Thymus (tissue), 11 donors: ENCODE results near the gene GRAMD4. TPM values are rescaled to one million over a fixed set of nuclear protein-coding genes. Genes with fewer than 3 reads are reported as not detected.

ENCODE experiments used
- DNase-seq, 9 donors: peaks; one replicate each; pipeline ENCODE4 v3.0.0-alpha.2; 2013; ENCODE audit warnings: low spot score in 9 of 9, low read depth in 6 of 9, missing footprints in 1 of 9
- H3K27ac ChIP-seq, 2 donors: one replicate each; pipeline ENCODE4 v1.5.1; 2013; ENCODE audit warnings: control low read depth in 1 of 2, low read depth in 1 of 2, low read length in 1 of 2, mild to moderate bottlenecking in 1 of 2, moderate library complexity in 1 of 2
- H3K27me3 ChIP-seq, 2 donors: one replicate each; pipeline ENCODE4 v1.5.1; 2013; ENCODE audit warnings: low read length in 1 of 2; ENCODE audit not compliant: control insufficient read depth in 2 of 2, insufficient read depth in 1 of 2
- H3K36me3 ChIP-seq, 2 donors: one replicate each; pipeline ENCODE4 v1.5.1; 2013; ENCODE audit warnings: low read length in 1 of 2, mild to moderate bottlenecking in 1 of 2, moderate library complexity in 1 of 2; ENCODE audit not compliant: control insufficient read depth in 2 of 2, insufficient read depth in 2 of 2
- H3K4me1 ChIP-seq, 2 donors: one replicate each; pipeline ENCODE4 v1.5.1; 2013; ENCODE audit warnings: low read length in 2 of 2; ENCODE audit not compliant: control insufficient read depth in 2 of 2, insufficient read depth in 2 of 2
- H3K4me3 ChIP-seq, 2 donors: one replicate each; pipeline ENCODE4 v1.5.1; 2013; ENCODE audit warnings: low read length in 2 of 2, control low read depth in 1 of 2, mild to moderate bottlenecking in 1 of 2
- H3K9me3 ChIP-seq, 2 donors: one replicate each; pipeline ENCODE4 v1.5.1; 2013; ENCODE audit warnings: low read length in 1 of 2, mild to moderate bottlenecking in 1 of 2; ENCODE audit not compliant: control insufficient read depth in 2 of 2, insufficient read depth in 1 of 2
- WGBS: extraction: QIAGEN DNeasy Blood & Tissue Kit; methylation state at CpG from one replicate; pipeline ENCODE4 v1.1.7; 2013; 5-methylcytosine and 5-hydroxymethylcytosine counted together
- polyA plus RNA-seq: library from polyadenylated mRNA; stranded (reverse); fragments of 200-250 nt; gene quantifications from one replicate; pipeline ENCODE4 v1.2.3, GENCODE V29; 2013
- total RNA-seq: library from RNA; stranded (reverse); fragments of 120-200 nt; gene quantifications from one replicate; pipeline ENCODE4 v1.2.4, GENCODE V29; 2013
- donor health status: healthy.

The GRAMD4 gene
- total and polyA plus RNA-seq, 2 donors = 34.4 to 37.3 TPM

GRCh38 chr22:46655861-46656608, 35.8 kb downstream of the GRAMD4 start:
- Histone ChIP-seq H3K27ac (no peak overlapping the region), H3K9me3 (peaks cover 0 to 3% of the 10 kb centered on the region in 2 donors), H3K27me3 (no peaks in the 10 kb centered on the region), H3K4me1 (peaks cover 11 to 26% of the 10 kb centered on the region in 2 donors), H3K4me3 (no peak overlapping the region), H3K36me3 (peaks cover 2 to 7% of the 10 kb centered on the region in 2 donors)
- DNase-seq = no peak
- 97% methylated on average over 26 of the region's 26 CpGs for WGBS

- Histone ChIP-seq H3K4me3 (no peak overlapping the region), H3K9me3 (peaks cover 0 to 3% of the 10 kb centered on the region in 2 donors), H3K27ac (no peak overlapping the region), H3K4me1 (peaks cover 11 to 26% of the 10 kb centered on the region in 2 donors), H3K27me3 (no peaks in the 10 kb centered on the region), H3K36me3 (peaks cover 7 to 9% of the 10 kb centered on the region in 2 donors)
- 96% methylated on average over 15 of the region's 15 CpGs for WGBS
- DNase-seq = no peak
Measured at GRCh38 chr22:46656856-46657654, 36.9 kb downstream of the GRAMD4 start.

- H3K9me3 ChIP-seq = peaks cover 0 to 3% of the 10 kb centered on the region in 2 donors
- no peak for DNase-seq
- no peak overlapping the region for H3K27ac ChIP-seq
- 99% methylated on average over 10 of the region's 10 CpGs for WGBS
- H3K27me3 ChIP-seq = no peaks in the 10 kb centered on the region
- no peak overlapping the region for H3K4me3 ChIP-seq
- peaks cover 8 to 9% of the 10 kb centered on the region in 2 donors for H3K36me3 ChIP-seq
- peaks cover 11 to 26% of the 10 kb centered on the region in 2 donors for H3K4me1 ChIP-seq
Measured at GRCh38 chr22:46657655-46657953, 37.4 kb downstream of the GRAMD4 start.

GRCh38 chr22:46657996-46658947, 38.1 kb downstream of the GRAMD4 start:
- Histone ChIP-seq H3K27me3 (no peaks in the 10 kb centered on the region), H3K4me3 (no peak overlapping the region), H3K36me3 (peaks cover 9 to 15% of the 10 kb centered on the region in 2 donors), H3K27ac (no peak overlapping the region), H3K9me3 (no peaks in the 10 kb centered on the region), H3K4me1 (peaks cover 11 to 24% of the 10 kb centered on the region in 2 donors)
- DNase-seq = no peak
- WGBS = 96% methylated on average over 37 of the region's 37 CpGs

- no peak overlapping the region for H3K27ac ChIP-seq
- peaks cover 11 to 18% of the 10 kb centered on the region in 2 donors for H3K4me1 ChIP-seq
- WGBS = 96% methylated on average over 14 of the region's 14 CpGs
- H3K9me3 ChIP-seq = no peaks in the 10 kb centered on the region
- peaks cover 9 to 24% of the 10 kb centered on the region in 2 donors for H3K36me3 ChIP-seq
- DNase-seq = no peak
- H3K27me3 ChIP-seq = no peaks in the 10 kb centered on the region
- H3K4me3 ChIP-seq = no peak overlapping the region
Measured at GRCh38 chr22:46659059-46659790, 39.0 kb downstream of the GRAMD4 start.

- DNase-seq = no peak
- Histone ChIP-seq H3K4me3 (no peak overlapping the region), H3K27ac (peak overlapping the region in 1 of 2 donors; percentile 21), H3K4me1 (peaks cover 11 to 18% of the 10 kb centered on the region in 2 donors), H3K9me3 (no peaks in the 10 kb centered on the region), H3K27me3 (no peaks in the 10 kb centered on the region), H3K36me3 (peaks cover 12 to 30% of the 10 kb centered on the region in 2 donors)
- 91% methylated on average over 12 of the region's 12 CpGs for WGBS
Measured at GRCh38 chr22:46659791-46660186, 39.6 kb downstream of the GRAMD4 start.

- no peaks in the 10 kb centered on the region for H3K27me3 ChIP-seq
- WGBS = 27% methylated on average over 11 of the region's 11 CpGs
- H3K4me1 ChIP-seq = peaks cover 11 to 18% of the 10 kb centered on the region in 2 donors
- H3K36me3 ChIP-seq = peaks cover 16 to 39% of the 10 kb centered on the region in 2 donors
- no peak for DNase-seq
- H3K9me3 ChIP-seq = no peaks in the 10 kb centered on the region
- peak overlapping the region in 1 of 2 donors; percentile 55 for H3K27ac ChIP-seq
- no peak overlapping the region for H3K4me3 ChIP-seq
Measured at GRCh38 chr22:46660604-46661201, 40.5 kb downstream of the GRAMD4 start.

GRCh38 chr22:46661221-46661851, 41.1 kb downstream of the GRAMD4 start:
- 89% methylated on average over 22 of the region's 22 CpGs for WGBS
- Histone ChIP-seq H3K27me3 (no peaks in the 10 kb centered on the region), H3K4me1 (peaks cover 11 to 18% of the 10 kb centered on the region in 2 donors), H3K4me3 (no peak overlapping the region), H3K9me3 (no peaks in the 10 kb centered on the region), H3K36me3 (peaks cover 22 to 45% of the 10 kb centered on the region in 2 donors), H3K27ac (peak overlapping the region; percentile 25 to 32)
- no peak for DNase-seq
